Posterior vena cava (tissue), 2 donors: Measurements from ENCODE around the gene BTBD8. TPM values are rescaled to one million over a fixed set of nuclear protein-coding genes. Genes with fewer than 3 reads are reported as not detected.

Source experiments
- DNase-seq: peaks from one replicate; pipeline ENCODE4 v3.0.0-alpha.2; 2020; ENCODE audit warnings: low spot score
- intact Hi-C, 2 donors: fragments of 100-400 bp; cut with DNase I; formaldehyde crosslinking; loops; one replicate each; pipeline versions ENCODE4 v1.14.1 to v1.14.2; 2022 to 2023
- total RNA-seq, 2 donors: library from RNA; stranded (reverse); fragmentation: NEBNext Ultra II Directional; extraction: Animal tissue kit (Norgen Biotek cat#: 25700); gene quantifications; one replicate each; pipeline ENCODE4 v1.2.1, GENCODE V29; 2021
- donor health status: DM: yes; HTN: yes; CAD: no.
- donor health status: DM: yes; HTN: yes; CAD: no.

The BTBD8 gene
- total RNA-seq, 2 donors from 2014 or later, result 2.5 to 3.5 TPM

- DNase-seq, result no peak
- intact Hi-C loops, result no loop called here
Observed at GRCh38 chr1:92085727-92086126, 5.6 kb downstream of the BTBD8 start.

DNA sequence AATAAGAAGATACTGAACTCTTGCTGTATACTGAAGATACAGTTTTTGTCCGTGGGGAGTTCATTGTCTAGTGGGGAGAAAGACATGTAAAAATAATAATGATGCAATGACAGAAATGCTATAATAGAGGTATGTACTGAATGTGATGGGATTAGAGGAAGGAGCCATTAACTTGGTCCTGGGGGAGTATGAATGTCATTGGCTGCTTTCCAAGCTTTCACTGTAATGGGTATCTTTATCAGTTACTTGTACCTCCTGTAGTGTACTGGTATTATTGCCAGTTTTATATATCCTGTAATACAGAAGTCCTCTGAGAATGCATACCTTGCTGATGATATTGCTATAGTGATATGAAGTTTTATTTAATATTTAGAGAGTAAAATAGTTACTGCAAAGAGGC, 7.4 kb downstream of the BTBD8 start:
- intact Hi-C loops, result no loop called here
- no peak for DNase-seq

DNA sequence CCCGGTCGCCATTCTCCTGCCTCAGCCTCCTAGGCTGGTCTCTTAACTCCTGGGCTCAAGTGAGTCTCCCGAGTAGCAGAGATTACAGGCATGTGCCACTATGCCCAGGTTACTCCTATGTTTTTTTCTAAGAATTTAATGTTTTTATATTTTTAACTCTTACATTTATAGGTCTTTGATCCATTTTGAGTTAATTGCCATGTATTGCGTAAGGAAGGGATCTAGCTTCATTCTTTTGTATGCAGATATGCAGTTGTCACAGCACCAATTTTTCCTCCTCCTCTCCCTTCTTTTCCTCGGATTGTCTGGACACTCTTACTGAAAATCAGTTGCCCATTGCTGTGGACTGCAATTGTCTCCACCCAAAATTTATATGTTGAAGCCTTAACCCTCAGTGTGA, 11.5 kb downstream of the BTBD8 start:
- intact Hi-C loops, result no loop called here

DNA sequence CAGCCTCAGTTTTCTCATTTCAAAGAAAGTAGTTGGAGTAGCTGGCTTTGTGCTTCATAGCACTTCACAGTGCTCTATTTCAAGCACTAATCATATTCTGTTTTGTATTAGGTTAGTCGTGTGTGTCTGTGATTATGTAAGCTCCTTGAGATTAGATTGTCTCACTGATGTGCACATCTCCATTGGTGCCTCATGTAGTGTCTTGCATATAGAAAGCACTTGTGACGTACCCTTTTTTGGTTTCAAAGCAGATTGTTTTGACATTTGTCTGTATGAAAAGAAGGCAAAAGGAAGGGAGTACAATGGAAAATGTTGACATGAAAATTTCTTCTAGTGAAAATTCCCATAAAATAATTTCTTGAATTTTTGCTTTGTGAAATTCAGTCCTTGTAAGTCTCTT, 13.9 kb downstream of the BTBD8 start:
- intact Hi-C loops, result no loop called here
- no peak for DNase-seq

More for the DNA sequence above, 11.5 kb downstream of the BTBD8 start:
- DNase-seq, result no peak

GRCh38 chr1:92094595-92094994, 14.4 kb downstream of the BTBD8 start:
- intact Hi-C loops, result no loop called here
- DNase-seq, result no peak

GRCh38 chr1:92095874-92096273, 15.7 kb downstream of the BTBD8 start:
- intact Hi-C loops, result no loop called here
- DNase-seq, result no peak

DNA sequence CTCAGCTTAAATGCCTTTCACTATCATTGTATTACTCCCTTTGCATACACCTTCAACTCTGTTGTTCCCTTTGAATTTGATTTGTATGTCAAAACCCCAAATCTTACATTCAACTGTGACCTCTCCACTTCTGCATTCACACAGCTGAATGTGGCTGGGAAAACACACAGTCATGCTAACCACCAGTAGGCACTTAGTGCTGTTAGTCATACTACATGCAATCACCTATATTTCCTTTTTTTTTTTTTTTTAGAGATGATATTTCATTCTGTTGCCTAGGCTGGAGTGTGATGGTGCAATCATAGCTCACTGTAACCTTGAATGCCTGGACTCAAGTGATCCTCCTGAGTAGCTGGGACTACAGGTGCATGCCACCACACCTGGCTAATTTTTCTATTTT, 16.2 kb downstream of the BTBD8 start:
- DNase-seq, result no peak
- intact Hi-C loops, result no loop called here

DNA sequence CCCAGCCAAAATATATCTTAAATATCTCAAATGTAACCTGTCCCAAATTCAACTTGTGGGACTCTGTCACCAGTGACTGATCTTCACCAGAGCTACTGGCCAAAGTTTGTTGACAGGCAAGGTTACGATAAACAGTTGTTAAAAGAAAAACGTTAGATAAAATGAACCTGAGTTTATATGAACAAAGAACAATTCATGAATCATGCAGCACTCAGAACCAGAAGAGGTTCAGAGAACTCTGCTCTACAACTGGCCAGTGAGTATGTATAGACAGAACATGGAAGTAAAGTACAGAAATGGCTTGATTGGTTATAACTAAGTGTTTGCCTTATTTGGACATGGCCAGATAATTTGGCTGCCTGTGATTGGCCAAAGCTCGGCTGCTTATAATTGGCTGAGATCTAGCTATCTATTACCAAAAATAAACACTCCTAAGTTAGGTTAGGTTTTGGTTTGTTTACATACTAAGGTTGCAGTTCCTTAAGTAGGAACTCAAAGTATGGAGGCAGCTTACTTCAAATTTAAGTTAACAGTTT, 25.5 kb downstream of the BTBD8 start:
- DNase-seq, result no peak
- intact Hi-C loops, result no loop called here

- intact Hi-C loops, result no loop called here
- no peak for DNase-seq
Observed at GRCh38 chr1:92108631-92109030, 28.5 kb downstream of the BTBD8 start.

GRCh38 chr1:92117526-92117925, 37.4 kb downstream of the BTBD8 start:
- intact Hi-C loops, result no loop called here
- DNase-seq, result no peak

- intact Hi-C loops, result no loop called here
Observed at GRCh38 chr1:92118826-92119225, 38.7 kb downstream of the BTBD8 start.

DNA sequence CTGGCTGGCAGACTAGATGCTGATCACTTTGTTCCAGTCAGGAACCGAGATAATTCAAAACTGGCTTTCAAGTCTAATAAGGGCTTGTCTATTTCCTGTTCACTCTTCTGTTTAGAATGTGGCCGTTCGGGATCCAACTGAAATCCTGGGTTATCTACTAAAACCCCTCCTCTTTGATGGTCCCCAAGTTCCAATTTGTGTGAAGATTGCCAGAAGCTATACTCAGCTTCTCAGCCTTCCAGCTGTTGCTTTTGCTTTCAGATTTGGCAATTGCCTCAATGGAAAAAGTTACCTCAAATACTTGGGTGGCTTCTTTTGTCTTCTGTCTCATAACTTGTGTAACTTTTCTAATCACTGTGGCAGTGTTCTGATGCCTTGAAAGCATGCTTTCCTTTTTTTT, 43.7 kb downstream of the BTBD8 start:
- intact Hi-C loops, result no loop called here
- no peak for DNase-seq

More at GRCh38 chr1:92118826-92119225, 38.7 kb downstream of the BTBD8 start:
- no peak for DNase-seq

DNA sequence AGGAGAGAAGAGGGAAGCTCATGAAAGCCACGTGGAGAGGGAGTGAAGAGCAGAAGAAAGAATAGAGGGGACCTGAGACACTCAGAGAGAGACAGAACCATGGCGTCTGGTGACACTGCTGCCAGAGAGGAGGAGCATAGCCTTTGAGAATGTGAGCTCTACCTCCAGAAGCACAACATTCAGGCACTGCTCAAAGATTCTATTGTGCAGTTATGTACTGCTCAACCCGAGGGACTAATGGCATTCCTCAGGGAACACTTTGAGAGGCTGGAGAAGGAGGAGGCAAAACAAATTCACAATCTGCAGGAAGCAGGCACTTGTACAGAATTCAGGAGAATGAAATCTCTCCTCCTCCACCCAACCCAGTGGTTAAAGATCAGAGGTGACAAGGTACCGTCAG, 45.1 kb downstream of the BTBD8 start:
- DNase-seq, result no peak
- intact Hi-C loops, result no loop called here

DNA sequence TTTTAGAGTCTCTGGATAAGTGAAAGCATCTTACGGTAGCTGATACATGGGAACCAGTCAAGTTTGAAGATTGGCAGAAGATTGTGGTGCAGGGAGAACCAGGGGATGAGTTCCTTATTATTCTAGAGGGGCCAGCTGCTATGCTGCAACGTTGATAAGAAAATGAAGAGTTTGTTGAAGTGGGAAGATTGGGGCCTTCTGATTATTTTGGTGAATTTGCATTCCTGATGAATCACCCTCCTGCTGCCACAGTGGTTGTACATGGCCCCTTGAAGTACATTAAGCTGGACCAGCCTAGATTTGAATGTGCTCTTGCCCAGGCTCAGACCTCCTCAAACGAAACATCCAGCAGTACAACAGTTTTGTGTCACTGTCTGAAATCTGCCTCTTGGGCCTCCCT, 45.9 kb downstream of the BTBD8 start:
- intact Hi-C loops, result no loop called here
- no peak for DNase-seq

GRCh38 chr1:92134331-92134730, 54.2 kb downstream of the BTBD8 start:
- intact Hi-C loops, result no loop called here
- DNase-seq, result no peak

GRCh38 chr1:92136341-92136740, 56.2 kb downstream of the BTBD8 start:
- DNase-seq, result no peak
- intact Hi-C loops, result no loop called here

DNA sequence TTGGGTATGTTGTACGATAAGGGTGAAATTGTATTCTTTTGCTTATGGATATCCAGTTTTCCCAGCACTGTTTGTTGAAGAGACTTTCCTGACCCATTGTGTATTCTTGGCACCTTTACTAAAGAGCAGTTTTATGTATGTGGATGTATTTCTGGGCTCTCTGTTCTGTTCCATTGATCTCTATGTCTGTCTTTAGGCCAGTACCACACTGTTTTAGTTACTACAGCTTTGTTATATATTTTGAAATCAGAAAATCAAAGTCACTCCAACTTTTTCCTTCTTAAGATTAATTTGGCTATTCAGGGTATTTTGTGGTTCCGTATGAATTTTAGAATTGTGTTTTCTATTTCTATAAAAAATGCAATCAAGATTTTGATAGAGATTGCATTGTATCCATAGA, 74.8 kb downstream of the BTBD8 start:
- DNase-seq, result no peak
- intact Hi-C loops, result no loop called here

- intact Hi-C loops, result no loop called here
Observed at GRCh38 chr1:92159593-92159992, 79.4 kb downstream of the BTBD8 start.

DNA sequence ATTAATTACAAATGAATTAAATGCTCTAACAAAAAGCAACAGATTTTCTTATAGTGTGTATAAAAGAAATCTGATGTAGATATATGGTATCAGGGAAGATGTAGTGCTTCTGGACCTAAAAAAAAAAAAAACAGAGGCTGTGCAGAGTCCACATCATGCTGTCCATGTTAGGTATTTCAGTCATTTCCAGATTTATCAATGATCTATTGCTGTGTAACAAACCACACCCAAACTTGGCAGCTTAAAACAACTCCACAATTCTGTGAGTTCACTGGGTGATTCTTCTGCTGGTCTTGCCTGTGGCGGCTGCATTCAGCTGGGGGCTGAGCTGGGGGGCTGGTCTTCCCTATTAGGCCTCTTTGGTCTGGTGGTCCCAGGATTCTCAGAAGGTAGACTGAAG, 85.2 kb downstream of the BTBD8 start:
- DNase-seq, result no peak
- intact Hi-C loops, result no loop called here

More at GRCh38 chr1:92159593-92159992, 79.4 kb downstream of the BTBD8 start:
- DNase-seq, result no peak

DNA sequence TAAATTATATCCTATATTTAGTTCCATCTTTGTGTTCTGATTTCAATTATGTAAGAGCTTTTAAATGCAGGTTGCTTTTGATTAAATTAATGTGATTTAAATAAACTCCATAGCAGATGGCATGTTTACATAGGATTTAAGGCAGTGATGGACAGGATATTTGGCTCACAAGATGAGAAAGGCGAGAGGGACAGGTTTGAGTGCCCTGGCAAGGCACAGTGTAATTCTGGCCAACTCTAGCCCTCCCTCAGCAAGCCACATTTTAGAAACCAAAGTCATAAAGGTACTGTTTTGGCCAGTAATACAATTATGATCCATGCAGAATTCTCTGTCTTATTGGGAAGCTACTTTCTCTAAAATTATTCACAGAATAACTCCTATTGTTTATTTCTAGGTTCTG, 87.0 kb downstream of the BTBD8 start:
- DNase-seq, result no peak
- intact Hi-C loops, result no loop called here

- no peak for DNase-seq
- intact Hi-C loops, result no loop called here
Observed at GRCh38 chr1:92168657-92169056, 88.5 kb downstream of the BTBD8 start.
